DOHH2 (cell line): ENCODE data around the gene MTARC2.

Source experiments
- H3F3A ChIP-seq: fragments of 200-600 bp; sonication (generic), shearing (Covaris generic); 2 replicates; pipeline ENCODE4 v1.6.0; 2016; ENCODE audit warnings: antibody characterized with exemption, mild to moderate bottlenecking; ENCODE audit not compliant: control insufficient read depth, insufficient read depth
- H3K27ac ChIP-seq: fragments of 200-600 bp; sonication (generic); 2 replicates; pipeline ENCODE4 v1.5.1; 2014; ENCODE audit warnings: low read depth, mild to moderate bottlenecking, low read length, moderate library complexity
- H3K27me3 ChIP-seq: fragments of 200-600 bp; sonication (generic); 2 replicates; pipeline ENCODE4 v1.6.1; 2014; ENCODE audit warnings: mild to moderate bottlenecking, low read length, mixed read lengths; ENCODE audit not compliant: control insufficient read depth
- H3K36me3 ChIP-seq: fragments of 200-600 bp; sonication (generic); 2 replicates; pipeline ENCODE4 v1.6.1; 2014; ENCODE audit warnings: mild to moderate bottlenecking, low read length, moderate library complexity, mixed read lengths; ENCODE audit not compliant: control insufficient read depth
- H3K4me1 ChIP-seq: fragments of 200-600 bp; sonication (generic); 2 replicates; pipeline ENCODE4 v1.6.1; 2014; ENCODE audit warnings: mild to moderate bottlenecking, low read length, mixed read lengths; ENCODE audit not compliant: control insufficient read depth
- H3K4me2 ChIP-seq: fragments of 200-600 bp; sonication (generic); 2 replicates; pipeline ENCODE4 v1.6.0; 2014; ENCODE audit warnings: mild to moderate bottlenecking, low read length, moderate library complexity
- H3K4me3 ChIP-seq: fragments of 200-600 bp; sonication (generic); 2 replicates; pipeline ENCODE4 v1.5.1; 2014; ENCODE audit warnings: mild to moderate bottlenecking, low read length, mixed read lengths
- H3K79me2 ChIP-seq: fragments of 200-600 bp; sonication (generic); 2 replicates; pipeline ENCODE4 v1.6.1; 2014; ENCODE audit warnings: mild to moderate bottlenecking, low read length, mixed read lengths; ENCODE audit not compliant: control insufficient read depth
- H3K9me2 ChIP-seq: fragments of 200-600 bp; sonication (generic); replicated peaks from 2 replicates; pipeline ENCODE4 v1.6.1; 2014; ENCODE audit warnings: mild to moderate bottlenecking, low read length, mixed read lengths; ENCODE audit not compliant: control insufficient read depth
- H3K9me3 ChIP-seq: fragments of 200-600 bp; sonication (generic); 2 replicates; pipeline ENCODE4 v1.6.1; 2014; ENCODE audit warnings: antibody characterized with exemption, low read length, mixed read lengths; ENCODE audit not compliant: control insufficient read depth, insufficient read depth
- H4K20me1 ChIP-seq: fragments of 200-600 bp; sonication (generic); 2 replicates; pipeline ENCODE4 v1.6.0; 2014; ENCODE audit warnings: low read depth, mild to moderate bottlenecking, antibody characterized with exemption, low read length, moderate library complexity; ENCODE audit not compliant: control insufficient read depth, insufficient read depth
- CTCF ChIP-seq: fragments of 200-600 bp; sonication (generic); IDR thresholded peaks from one replicate; pipeline ENCODE4 v1.5.1; 2014; ENCODE audit warnings: antibody characterized with exemption, mild to moderate bottlenecking, low read depth, low read length; ENCODE audit not compliant: poor library complexity, severe bottlenecking
- EZH2phosphoT487 ChIP-seq: fragments of 200-600 bp; sonication (generic); IDR thresholded peaks from 2 replicates; pipeline ENCODE4 v1.6.1; 2017; ENCODE audit warnings: borderline replicate concordance, mild to moderate bottlenecking, antibody characterized with exemption, low read length, moderate library complexity, mixed read lengths

Gene MTARC2

GRCh38 chr1:220747437-220748088 lies 559 bp upstream of the MTARC2 start:
- no peaks in the 10 kb centered on the region for H3K27me3 ChIP-seq
- no peaks in the 10 kb centered on the region for H3K9me3 ChIP-seq
- H3K4me1 ChIP-seq: no peaks in the 10 kb centered on the region
- no peak overlapping the region for H3K27ac ChIP-seq
- H3K9me2 ChIP-seq: no peaks in the 10 kb centered on the region
- no peak overlapping the region for H3K4me3 ChIP-seq
- H3K36me3 ChIP-seq: no peaks in the 10 kb centered on the region
- no peak overlapping the region for H3K4me2 ChIP-seq
- H3K79me2 ChIP-seq: no peaks in the 10 kb centered on the region
- TF ChIP-seq CTCF: no peak
- TF ChIP-seq EZH2phosphoT487: no peak
- no peaks in the 10 kb centered on the region for H4K20me1 ChIP-seq
- H3F3A ChIP-seq: no peaks in the 10 kb centered on the region

- no peaks in the 10 kb centered on the region for H3K27me3 ChIP-seq
- no peaks in the 10 kb centered on the region for H3K9me2 ChIP-seq
- H3K9me3 ChIP-seq: no peaks in the 10 kb centered on the region
- H3K4me1 ChIP-seq: no peaks in the 10 kb centered on the region
- TF ChIP-seq EZH2phosphoT487 (no peak), CTCF (no peak)
- no peaks in the 10 kb centered on the region for H4K20me1 ChIP-seq
- no peak overlapping the region for H3K4me2 ChIP-seq
- H3K36me3 ChIP-seq: no peaks in the 10 kb centered on the region
- no peak overlapping the region for H3K4me3 ChIP-seq
- no peaks in the 10 kb centered on the region for H3K79me2 ChIP-seq
- H3K27ac ChIP-seq: no peak overlapping the region
- H3F3A ChIP-seq: no peaks in the 10 kb centered on the region
These were observed 814 bp downstream of the MTARC2 start for GRCh38 chr1:220748936-220749335.

- H3K36me3 ChIP-seq: no peaks in the 10 kb centered on the region
- H4K20me1 ChIP-seq: no peaks in the 10 kb centered on the region
- H3F3A ChIP-seq: no peaks in the 10 kb centered on the region
- no peaks in the 10 kb centered on the region for H3K9me2 ChIP-seq
- no peaks in the 10 kb centered on the region for H3K9me3 ChIP-seq
- no peak overlapping the region for H3K27ac ChIP-seq
- TF ChIP-seq EZH2phosphoT487 (no peak), CTCF (no peak)
- H3K27me3 ChIP-seq: no peaks in the 10 kb centered on the region
- H3K4me2 ChIP-seq: no peak overlapping the region
- H3K79me2 ChIP-seq: no peaks in the 10 kb centered on the region
- H3K4me3 ChIP-seq: no peak overlapping the region
- no peaks in the 10 kb centered on the region for H3K4me1 ChIP-seq
These were observed 2.0 kb downstream of the MTARC2 start for GRCh38 chr1:220750131-220750515.

GRCh38 chr1:220751111-220751510 lies 3.0 kb downstream of the MTARC2 start:
- H3K36me3 ChIP-seq: no peaks in the 10 kb centered on the region
- H3K4me1 ChIP-seq: no peaks in the 10 kb centered on the region
- H3K4me3 ChIP-seq: no peak overlapping the region
- H3K9me3 ChIP-seq: no peaks in the 10 kb centered on the region
- H3K79me2 ChIP-seq: no peaks in the 10 kb centered on the region
- H3K4me2 ChIP-seq: no peak overlapping the region
- no peak for TF ChIP-seq EZH2phosphoT487
- TF ChIP-seq CTCF: no peak
- no peaks in the 10 kb centered on the region for H3F3A ChIP-seq
- H3K9me2 ChIP-seq: no peaks in the 10 kb centered on the region
- no peaks in the 10 kb centered on the region for H4K20me1 ChIP-seq
- H3K27me3 ChIP-seq: no peaks in the 10 kb centered on the region
- no peak overlapping the region for H3K27ac ChIP-seq
